ENCODE measurements around the gene ZNF784.
A peak's percentile ranks its signal among the peaks of the same experiment; 100 is the strongest.

Gene ZNF784

GRCh38 chr19:55661826-55662225 lies 37.5 kb upstream of the ZNF784 start:
- no peak overlapping the region for H3K27ac ChIP-seq (replicated peaks)
- DNase-seq (ENCODE audit: low read depth in 1 of 2, low spot score in 1 of 2) = peak in 1 of 2 experiments; percentile 64

DNA sequence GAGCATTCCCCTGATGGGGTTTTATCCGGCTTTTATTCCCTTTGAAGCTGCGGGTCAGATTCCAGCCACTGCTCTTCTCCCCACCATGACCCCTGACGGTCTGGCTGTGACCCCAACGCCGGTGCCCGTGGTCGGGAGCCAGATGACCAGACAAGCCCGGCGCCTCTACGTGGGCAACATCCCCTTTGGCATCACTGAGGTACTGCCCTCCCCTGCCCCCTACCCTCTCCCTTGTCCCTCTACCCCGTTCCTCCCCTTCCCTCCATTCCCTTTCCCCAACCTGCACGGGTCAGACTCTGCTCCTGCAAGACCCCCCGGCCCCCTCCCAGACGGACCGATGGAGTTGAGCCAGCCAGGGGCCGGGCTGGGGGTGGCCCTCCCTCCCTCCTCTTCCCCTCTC lies 36.6 kb upstream of the ZNF784 start:
- DNase-seq (ENCODE audit: low read depth in 1 of 2, low spot score in 1 of 2) = no peak
- no peak overlapping the region for H3K4me3 ChIP-seq (replicated peaks; ENCODE audit: insufficient read depth, low read length)
- no peak overlapping the region for H3K27ac ChIP-seq (replicated peaks)
- no peak for TF ChIP-seq SPI1 (IDR thresholded peaks at IDR 0.05; ENCODE audit: borderline replicate concordance, low read depth)
- TF ChIP-seq POLR2AphosphoS5 (IDR thresholded peaks at IDR 0.05; ENCODE audit: low read depth) = no peak
- TF ChIP-seq, protein P1, sequence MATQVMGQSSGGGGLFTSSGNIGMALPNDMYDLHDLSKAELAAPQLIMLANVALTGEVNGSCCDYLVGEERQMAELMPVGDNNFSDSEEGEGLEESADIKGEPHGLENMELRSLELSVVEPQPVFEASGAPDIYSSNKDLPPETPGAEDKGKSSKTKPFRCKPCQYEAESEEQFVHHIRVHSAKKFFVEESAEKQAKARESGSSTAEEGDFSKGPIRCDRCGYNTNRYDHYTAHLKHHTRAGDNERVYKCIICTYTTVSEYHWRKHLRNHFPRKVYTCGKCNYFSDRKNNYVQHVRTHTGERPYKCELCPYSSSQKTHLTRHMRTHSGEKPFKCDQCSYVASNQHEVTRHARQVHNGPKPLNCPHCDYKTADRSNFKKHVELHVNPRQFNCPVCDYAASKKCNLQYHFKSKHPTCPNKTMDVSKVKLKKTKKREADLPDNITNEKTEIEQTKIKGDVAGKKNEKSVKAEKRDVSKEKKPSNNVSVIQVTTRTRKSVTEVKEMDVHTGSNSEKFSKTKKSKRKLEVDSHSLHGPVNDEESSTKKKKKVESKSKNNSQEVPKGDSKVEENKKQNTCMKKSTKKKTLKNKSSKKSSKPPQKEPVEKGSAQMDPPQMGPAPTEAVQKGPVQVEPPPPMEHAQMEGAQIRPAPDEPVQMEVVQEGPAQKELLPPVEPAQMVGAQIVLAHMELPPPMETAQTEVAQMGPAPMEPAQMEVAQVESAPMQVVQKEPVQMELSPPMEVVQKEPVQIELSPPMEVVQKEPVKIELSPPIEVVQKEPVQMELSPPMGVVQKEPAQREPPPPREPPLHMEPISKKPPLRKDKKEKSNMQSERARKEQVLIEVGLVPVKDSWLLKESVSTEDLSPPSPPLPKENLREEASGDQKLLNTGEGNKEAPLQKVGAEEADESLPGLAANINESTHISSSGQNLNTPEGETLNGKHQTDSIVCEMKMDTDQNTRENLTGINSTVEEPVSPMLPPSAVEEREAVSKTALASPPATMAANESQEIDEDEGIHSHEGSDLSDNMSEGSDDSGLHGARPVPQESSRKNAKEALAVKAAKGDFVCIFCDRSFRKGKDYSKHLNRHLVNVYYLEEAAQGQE (IDR thresholded peaks at IDR 0.05; ENCODE audit: insufficient replicate concordance, low read depth) = no peak
- TF ChIP-seq, protein P2, sequence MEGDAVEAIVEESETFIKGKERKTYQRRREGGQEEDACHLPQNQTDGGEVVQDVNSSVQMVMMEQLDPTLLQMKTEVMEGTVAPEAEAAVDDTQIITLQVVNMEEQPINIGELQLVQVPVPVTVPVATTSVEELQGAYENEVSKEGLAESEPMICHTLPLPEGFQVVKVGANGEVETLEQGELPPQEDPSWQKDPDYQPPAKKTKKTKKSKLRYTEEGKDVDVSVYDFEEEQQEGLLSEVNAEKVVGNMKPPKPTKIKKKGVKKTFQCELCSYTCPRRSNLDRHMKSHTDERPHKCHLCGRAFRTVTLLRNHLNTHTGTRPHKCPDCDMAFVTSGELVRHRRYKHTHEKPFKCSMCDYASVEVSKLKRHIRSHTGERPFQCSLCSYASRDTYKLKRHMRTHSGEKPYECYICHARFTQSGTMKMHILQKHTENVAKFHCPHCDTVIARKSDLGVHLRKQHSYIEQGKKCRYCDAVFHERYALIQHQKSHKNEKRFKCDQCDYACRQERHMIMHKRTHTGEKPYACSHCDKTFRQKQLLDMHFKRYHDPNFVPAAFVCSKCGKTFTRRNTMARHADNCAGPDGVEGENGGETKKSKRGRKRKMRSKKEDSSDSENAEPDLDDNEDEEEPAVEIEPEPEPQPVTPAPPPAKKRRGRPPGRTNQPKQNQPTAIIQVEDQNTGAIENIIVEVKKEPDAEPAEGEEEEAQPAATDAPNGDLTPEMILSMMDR (IDR thresholded peaks at IDR 0.05; ENCODE audit: insufficient read depth, low read length) = no peak
- no peak for TF ChIP-seq GABPA (IDR thresholded peaks at IDR 0.05; ENCODE audit: low read depth)
- H3K27me3 ChIP-seq (ENCODE audit: insufficient read depth, poor library complexity, severe bottlenecking) = no peaks in the 10 kb centered on the region

More at GRCh38 chr19:55661826-55662225, 37.5 kb upstream of the ZNF784 start:
- no peaks in the 10 kb centered on the region for H3K27me3 ChIP-seq (ENCODE audit: insufficient read depth, poor library complexity, severe bottlenecking)
- TF ChIP-seq POLR2AphosphoS5 (IDR thresholded peaks at IDR 0.05; ENCODE audit: low read depth) = no peak
- no peak for TF ChIP-seq GABPA (IDR thresholded peaks at IDR 0.05; ENCODE audit: low read depth)
- TF ChIP-seq, protein P2 (IDR thresholded peaks at IDR 0.05; ENCODE audit: insufficient read depth, low read length) = no peak
- TF ChIP-seq SPI1 (IDR thresholded peaks at IDR 0.05; ENCODE audit: borderline replicate concordance, low read depth) = peak; percentile 65; the same call in 1 of the 2 replicates
- TF ChIP-seq, protein P1 (IDR thresholded peaks at IDR 0.05; ENCODE audit: insufficient replicate concordance, low read depth) = no peak
- H3K4me3 ChIP-seq (replicated peaks; ENCODE audit: insufficient read depth, low read length) = no peak overlapping the region

GRCh38 chr19:55660404-55660803 lies 36.0 kb upstream of the ZNF784 start:
- Histone ChIP-seq H3K4me3 (replicated peaks; ENCODE audit: insufficient read depth, low read length) (no peak overlapping the region), H3K27me3 (ENCODE audit: insufficient read depth, poor library complexity, severe bottlenecking) (no peaks in the 10 kb centered on the region), H3K27ac (replicated peaks) (no peak overlapping the region)
- DNase-seq (ENCODE audit: low read depth in 1 of 2, low spot score in 1 of 2) = no peak
- TF ChIP-seq, protein P1 (IDR thresholded peaks at IDR 0.05; ENCODE audit: insufficient replicate concordance, low read depth) = no peak
- no peak for TF ChIP-seq POLR2AphosphoS5 (IDR thresholded peaks at IDR 0.05; ENCODE audit: low read depth)
- TF ChIP-seq SPI1 (IDR thresholded peaks at IDR 0.05; ENCODE audit: borderline replicate concordance, low read depth) = no peak
- TF ChIP-seq GABPA (IDR thresholded peaks at IDR 0.05; ENCODE audit: low read depth) = no peak
- TF ChIP-seq, protein P2 (IDR thresholded peaks at IDR 0.05; ENCODE audit: insufficient read depth, low read length) = no peak

All from HL-60 (cell line).